Stimulated activated CD4-positive, alpha-beta T cell treated with anti-CD3 and anti-CD28 coated beads, Interleukin-12 subunit alpha, Interleukin-12 subunit beta, amount 100 ng/mL, for 48 hours (primary cell): ENCODE measurements around the gene USE1.

Experiments
- DNase-seq, 3 donors: peaks; one replicate each; pipeline ENCODE4 v3.0.0-alpha.2; 2020; ENCODE audit warnings: low read depth in 2 of 3, low spot score in 1 of 3

The USE1 gene

DNA sequence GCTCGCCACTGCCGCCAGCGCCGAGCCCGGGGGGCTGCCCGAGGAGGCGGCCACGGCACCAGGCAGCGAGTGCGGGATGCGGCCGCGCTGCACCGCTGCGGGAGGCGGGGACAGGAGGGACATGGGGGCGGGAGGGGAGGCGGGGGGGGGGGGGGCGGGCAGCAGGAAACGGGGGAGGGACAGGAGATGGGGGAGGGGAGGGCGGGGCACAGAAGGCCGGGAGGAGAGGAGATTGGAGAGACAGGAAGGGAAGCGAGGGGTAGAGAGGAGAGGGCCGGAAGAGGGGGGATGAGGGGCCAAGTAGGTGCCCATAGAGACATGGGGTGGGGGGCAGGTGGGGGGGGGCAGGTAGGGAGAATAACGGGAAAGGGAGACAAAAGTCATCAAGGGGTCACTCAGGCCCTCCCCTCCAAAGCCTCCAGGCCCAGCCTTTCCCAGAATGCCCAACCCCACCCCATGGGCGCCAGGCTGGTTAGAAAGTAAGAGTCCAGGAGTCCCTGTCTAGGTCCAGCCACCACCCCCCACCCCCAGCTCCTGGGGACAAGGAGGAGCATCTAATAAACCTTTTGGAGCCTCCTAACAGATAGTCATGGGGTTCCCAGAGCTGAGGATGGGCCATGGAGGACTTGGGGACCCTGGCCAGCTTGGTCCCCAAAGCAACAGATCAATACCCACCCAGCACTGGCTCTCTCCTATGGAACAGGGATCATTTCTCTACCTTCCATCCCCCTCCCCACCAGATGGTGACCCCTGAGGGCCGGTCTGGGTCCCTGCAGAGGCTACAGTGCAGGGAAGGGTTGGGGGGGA, 21.0 kb downstream of the USE1 start:
- DNase-seq = peak in 1 of 3 donors; percentile 31

DNA sequence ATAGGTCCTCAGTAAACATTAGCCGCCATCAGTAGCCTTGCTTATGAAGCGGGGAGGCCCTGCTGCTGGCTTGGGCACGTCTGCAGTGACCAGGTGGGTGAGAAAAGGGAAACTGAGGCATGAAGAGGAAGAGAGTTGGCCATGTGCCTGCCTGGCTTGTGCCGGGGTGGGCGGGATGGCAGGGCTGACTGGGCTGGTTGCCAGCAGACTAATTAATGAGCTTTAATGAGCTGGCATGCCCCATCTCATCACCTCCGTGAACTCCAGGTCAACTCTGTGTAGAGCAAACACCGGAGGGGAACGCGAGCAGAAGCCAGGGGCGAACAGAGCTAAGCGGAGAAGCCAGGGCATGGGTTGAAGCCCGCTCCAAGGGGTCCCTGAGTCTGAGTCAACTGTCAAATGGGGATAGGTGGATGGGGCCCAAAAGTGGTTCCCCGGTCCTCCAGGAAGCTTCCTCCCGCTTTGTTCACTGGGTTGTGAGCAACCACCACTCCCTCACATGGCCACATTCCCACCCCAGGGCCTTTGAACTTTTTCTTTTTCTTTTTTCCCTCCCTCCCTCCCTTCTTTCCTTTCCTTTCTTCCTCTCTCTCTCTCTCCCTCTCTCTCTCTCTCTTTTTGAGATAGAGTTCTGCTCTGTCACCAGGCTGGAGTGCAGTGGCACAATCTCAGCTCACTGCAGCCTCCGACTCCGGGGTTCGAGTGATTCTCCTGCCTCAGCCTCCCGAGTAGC, 21.8 kb downstream of the USE1 start:
- DNase-seq = no peak

DNA sequence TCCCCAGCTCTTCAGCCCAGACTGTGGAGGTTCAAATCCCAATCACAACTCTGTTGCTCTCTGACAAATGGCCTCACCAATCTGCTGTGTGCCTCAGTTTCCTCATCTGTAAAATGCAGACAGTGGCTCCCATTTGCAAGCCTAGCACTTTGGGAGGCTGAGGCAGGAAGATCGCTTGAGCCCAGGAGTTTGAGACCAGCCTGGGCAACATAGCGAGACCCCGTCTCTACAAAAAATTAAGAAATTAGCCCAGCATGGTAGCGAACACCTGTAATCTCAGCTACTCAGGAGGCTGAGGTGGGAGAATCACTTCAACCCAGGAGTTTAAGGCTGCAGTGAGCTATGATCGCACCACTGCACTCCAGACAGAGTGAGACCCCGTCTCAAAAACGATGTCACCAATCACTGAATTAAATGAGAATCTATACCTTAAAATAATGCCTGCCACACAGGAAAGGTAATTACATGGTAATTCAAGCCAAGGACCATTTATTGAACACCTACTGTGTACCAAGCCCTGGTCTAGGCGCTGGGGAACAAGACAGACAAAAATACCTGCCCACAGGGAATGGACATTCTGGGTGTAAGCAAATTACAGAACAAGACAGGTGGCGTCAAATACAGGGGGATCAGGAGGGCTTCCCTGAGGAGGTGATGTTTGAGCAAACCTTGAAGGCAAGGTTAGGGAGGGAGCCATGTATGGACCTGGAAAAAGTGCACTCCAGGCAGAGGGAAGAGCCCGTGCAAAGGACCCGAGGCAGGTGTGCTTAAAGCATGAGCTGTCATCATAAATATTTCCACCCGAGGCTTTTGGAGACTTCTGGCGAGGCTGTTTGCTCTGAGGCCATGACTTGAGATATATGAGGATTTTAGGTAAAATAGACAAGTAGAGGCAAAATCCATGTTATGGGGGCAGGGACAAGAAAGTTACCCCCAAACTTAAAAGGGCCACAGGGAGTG, 22.9 kb downstream of the USE1 start:
- DNase-seq = no peak

DNA sequence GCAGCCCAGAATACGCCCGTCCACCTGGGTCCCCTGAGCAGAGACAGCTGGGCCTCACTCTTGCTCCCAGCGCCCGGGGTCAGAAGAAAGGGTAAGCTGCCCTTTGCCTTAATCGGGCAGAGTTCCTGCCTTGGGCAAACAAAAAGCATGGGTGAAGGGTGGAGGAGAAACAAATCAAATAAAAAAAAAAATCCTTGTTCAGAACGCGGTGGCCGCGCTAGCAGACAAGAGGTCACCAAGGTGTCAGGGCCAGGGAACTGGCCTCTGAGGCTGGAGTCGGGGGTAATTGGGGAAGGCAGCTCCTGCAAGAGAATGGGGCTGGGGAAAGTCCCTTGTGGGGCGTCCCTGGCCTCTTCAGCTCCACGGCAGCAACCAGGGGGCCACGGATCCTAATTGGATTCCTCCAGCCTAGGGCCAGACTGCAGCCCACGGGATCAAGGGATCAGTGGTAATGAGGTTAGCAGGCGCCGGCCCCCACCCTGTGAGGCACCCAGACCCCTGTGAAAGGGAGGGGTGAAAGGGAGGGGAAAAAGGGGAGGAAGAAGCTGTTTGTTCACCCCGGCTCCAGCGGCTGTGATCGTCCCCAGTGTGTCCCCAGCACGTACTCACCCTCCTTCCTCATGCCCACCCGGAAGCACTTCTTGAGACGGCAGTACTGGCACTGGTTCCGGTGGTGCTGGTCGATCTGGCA, 25.1 kb downstream of the USE1 start:
- DNase-seq = no peak

DNA sequence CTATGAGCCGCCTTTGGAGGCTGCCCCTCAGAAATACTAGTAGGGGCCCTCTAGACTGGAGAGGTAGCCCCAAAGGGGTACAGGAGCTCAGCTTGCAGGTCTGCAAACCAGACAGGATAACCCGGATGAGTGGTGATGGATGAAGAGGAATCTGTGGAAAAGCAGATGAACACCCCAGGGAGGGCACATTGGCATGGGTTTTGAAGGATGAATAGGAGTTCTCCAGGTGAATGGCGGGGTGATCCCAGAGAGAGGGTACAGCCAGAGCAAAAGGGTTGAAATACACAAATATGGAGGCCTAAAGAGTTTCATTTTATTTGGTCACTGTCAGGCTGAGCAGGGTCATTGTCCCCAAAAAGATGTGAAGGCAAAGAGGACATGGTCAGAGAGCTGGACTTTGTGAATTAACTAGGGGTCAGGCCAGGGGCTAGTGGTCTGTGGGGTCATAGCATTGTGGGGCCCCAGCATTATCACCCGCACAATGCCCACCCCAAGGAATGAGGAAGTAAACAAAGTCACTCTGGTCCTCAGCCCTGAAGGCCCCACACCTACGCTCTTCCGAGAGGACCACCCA, 25.8 kb downstream of the USE1 start:
- no peak for DNase-seq

DNA sequence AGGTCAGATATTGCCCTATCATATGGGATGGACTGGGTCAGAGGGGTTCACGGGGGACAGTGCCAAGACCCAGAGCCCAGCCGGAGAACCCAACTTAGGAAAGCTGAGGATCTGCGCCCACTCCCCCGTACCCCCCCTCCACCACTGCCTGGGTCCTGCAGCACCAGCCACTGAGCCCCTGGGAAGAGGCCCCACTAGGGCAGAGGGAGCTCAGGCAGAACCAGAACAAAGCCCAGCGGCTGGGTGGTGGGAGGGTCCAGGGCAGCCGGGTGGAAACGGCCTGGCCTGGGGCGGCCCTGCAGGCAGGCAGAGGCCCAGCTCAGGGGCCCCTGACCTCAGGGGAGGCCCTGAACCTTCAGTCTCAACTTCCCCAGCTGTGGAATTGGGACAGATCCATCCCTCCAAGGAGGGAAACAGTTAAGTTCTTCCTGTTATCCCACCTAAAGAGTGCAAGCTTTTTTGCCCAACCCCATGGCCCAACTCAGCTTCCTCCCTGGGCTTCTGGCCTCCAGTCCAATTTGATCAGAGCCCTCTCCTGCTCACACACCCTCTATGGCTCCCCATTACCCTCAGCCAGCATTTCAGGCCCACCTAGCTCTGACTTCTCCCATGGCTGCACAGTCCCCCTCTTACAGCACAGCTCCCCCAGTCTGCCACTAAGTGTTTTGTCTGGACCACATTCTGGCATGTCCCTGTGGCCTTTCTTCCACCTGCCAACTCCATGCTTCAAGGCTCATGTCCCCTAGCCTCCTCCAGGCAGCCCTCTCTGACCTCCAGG, 27.5 kb downstream of the USE1 start:
- no peak for DNase-seq

DNA sequence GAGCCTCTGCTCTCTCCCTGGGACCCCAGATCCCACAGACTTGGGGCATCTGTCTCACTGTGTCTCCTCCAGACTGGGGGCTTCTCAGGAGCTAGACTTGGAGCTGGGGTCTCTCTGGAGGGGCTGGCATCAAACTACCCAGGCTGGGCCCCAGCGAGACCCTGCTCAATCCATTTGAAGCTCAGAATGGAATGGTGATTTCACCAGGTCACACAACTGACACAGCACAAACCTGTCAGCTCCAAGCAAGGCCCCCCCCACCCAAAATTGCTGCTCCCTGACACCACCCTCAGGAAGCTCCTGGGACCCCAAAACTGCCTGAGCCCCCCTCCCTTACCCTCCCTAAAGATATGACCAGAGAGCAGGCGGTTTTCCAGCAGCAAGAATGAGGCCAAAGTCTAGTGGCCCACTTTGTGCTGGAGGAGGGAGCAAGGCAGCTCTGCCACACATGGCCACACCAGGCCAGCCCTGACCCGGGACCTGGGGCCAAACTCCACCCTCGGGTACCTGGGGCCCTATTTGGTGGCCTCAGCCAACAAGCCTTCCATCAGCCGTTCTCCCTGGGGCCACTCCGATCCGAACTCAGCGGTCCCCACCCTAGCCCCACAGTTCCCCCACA, 28.2 kb downstream of the USE1 start:
- no peak for DNase-seq

DNA sequence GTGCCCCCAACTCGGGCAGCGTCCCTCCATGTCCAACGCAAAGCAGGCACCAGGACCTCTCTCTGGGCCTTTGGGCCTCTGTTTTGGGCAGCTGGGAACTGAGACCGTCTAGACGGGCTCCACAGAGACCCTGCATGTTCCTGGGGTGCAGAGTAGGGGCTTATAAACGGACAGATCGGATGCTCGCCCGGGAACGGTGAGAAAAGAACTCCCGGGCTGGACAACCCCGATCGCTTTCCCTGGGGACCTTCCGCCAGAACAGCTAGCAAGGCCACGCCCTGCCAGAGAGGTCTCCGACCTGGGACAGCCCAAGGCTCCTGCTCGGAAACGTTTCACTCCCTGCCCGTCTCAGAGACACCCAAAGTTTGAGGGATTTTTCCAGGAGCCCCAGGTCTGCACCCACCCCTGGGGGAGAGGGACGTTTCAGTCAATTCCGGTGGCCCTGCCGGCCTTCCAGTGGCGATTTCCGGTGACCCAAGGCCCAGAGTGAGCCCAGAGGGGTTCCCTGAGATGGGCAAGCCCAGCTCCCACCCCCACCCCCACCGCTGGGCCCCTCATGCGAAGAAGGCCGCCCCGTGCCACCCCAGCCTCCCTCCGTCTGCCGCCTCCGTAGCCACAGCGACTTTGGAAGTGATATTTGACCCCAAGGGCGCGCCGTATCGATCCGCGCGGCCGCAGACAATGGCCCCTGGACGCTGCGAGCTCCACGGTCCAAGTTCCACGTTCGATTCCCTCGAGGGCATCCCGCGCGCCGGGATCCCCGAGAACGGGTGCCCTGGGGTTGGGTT, 28.9 kb downstream of the USE1 start:
- no peak for DNase-seq

DNA sequence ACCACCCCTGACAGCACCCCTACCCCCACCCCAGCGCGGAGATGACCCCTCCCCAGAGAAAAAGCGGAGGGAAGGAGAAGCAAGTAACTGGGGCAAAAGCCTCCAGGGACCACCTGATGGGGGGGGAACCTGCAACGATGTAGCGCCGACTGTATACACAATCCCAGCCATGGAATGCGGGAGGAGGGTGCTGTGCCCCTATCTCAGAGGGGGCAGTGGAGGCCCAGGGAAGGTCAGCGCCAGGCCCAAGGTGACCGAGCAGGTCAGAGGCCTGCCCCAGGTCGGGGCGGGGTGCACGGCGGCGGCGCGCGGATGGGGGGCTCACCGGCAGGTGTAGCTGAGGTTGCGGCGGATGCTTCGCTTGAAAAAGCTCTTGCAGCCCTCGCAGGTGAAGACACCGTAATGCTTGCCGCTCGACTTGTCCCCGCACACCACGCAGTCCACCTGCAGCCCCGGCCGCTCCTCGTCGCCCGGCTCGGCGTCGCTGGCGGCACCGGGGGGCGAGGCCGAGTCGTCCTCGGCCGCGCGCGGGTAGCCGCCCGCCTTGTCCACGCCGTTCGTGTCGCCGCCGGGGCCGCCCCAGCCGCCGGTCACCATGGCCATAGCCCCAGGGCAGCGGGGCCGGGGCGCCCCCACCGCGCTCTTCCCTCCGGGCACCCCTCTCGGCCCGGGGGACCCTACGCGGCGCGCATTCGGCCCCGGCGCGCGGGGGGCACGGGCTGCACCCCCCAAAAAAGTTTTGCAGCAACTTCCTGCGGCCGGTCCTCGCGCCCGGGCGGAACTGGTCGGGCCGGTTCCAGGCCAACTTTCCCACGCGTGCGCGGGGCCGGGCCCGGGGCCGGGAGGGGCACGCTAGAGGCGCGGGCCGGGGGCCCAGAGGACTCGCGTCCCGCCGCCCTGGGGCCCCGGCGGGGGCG, 29.7 kb downstream of the USE1 start:
- DNase-seq = no peak

DNA sequence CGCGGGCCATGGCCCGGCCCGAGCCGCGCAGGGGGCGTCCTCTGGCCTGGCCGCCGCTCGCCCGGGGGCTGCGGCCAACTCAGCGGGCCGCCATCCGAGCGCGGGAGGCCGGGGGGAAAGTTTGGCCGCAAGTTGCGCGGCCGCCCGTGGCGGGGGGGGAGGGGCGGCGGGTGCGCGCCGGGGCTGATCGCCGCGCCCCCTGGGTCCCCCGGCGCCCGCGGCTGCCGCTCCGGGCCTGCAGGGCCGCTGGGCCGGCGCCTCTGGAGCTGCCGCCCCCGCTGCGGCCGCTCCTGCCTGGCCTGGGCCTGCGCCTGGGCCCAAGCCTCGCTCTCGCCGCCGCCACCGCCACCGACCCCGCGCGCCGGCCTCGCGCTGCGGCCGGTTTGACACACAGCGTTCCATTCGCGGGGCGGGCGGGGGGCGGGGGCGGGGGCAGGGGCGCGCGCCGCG, 30.4 kb downstream of the USE1 start, which contains the start of gene NR2F6:
Gene NR2F6 (minus strand): TSS at position 385 of the 450 bp plus-strand sequence. CDS start 699 bp downstream, outside the sequence.
- DNase-seq = no peak

DNA sequence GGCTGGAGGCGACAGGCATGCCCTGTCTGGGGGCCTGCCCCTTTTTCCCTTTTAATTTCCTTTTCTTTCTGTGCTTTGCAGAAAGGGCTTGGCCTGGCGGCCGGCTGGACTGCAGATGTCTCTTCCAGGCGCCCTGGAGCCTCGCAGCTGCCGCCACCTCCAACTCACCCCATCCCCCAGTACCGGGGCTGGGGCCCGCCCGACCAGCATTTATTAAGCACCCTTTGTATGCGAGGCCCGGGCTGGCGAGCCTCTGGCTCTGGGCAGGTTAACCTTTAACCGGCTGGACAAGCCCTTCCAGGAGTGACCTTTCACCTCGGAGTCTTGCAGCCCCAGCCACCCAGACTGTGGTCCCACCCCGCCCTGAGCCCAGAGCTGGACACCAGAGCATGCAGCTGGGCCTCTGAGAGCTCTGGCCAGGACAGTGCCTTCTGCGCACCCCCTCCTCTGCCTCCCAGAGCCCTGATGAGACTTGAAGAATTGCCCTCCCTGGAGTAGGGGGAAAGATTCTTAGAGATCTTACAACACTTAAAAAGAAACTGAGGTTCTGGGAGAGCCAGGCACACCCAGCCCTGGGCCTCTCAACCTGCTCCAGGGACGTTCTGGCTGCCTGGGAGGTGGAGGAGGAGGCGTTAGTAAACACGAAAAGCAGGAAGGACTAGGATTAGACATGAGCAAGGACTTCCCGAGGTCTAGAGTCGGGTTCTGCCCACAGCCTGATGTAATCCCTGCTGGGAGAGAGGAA, 31.7 kb downstream of the USE1 start:
- DNase-seq = no peak

DNA sequence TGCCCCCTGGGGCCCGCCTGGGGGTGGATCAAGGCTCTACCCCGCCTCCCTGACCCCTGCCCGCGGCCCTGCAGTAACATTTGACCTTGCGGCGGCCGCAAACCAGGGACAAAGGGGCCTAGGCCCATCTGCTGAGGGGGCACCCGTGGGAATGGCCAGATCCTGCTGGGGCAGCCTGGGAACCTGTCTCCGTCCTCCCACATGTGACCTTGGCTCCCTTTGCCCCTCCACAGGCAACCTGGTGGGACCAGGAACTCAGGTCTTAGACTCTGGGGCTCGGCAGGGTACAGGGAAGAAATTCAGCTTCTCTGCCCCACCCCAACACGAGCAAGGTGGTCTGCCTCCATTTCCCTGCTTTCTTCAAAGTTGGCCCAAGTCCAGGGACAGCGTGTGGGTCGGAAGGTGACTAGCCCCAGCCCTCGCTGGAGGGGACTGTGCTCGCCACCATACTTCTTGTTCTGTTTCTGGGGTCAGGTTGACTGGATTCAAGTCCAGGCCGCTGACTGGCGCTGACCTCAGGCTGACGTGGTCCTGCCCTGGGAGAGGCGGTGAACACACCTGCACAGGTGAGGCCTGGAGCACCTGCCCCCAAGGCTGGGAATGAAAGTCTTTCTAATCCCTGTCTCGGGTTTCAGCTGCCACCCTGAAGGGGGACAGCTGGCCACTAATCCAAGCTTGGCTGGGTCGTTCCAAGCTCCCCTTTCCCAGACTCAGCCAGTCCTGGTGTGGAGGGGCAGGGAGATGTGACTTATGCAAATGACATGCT, 33.0 kb downstream of the USE1 start:
- no peak for DNase-seq

DNA sequence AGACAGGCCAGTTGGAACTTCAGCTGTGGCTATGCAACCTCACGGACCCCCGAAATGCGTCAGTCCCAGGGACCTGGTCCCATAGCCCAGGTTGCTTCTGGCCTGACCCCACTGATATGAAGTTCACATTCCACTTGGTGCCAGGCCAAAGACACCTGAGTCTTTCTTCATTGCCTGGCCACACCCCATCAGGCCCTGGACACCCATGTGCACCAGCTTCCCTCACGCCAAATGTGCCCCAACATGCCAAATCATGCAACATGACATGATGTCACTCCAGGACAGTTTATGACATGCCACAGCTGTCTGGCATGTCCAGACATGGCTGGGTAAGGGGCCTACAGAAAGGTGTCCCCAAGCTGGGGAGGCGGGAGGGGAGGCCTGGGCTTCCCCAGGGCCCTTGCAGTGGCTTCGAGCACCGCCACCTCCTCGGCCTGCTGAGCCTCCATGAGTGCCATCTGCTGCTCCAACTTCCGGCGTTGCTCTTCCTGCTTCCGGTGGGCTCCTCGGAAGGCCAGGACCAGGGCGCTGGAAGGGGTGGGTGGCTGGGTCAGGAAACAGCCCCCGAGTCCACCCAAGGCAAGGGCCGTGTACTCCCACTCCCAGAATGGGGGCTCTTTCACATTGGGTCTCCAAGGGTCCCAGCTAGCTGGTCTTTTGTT, 34.9 kb downstream of the USE1 start:
- DNase-seq = no peak

DNA sequence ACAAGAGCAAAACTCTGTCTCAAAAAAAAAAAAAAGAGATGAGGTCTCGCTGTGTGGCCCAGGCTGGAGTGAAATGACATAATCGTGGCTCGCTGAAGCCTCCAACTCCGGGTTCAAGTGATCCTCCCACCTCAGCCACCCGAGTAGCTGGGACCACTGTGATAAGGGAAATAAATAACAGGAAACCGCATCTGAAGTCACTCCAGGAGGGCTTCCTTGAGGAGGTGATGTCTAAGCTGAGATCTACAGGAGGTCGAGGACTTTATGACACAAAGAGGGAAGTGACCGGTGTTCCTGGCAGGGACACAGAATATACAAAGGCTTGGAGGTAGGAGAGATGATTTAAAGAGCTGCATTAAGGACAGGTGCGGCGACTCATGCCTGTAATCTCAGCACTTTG, 39.5 kb downstream of the USE1 start:
- DNase-seq = no peak

DNA sequence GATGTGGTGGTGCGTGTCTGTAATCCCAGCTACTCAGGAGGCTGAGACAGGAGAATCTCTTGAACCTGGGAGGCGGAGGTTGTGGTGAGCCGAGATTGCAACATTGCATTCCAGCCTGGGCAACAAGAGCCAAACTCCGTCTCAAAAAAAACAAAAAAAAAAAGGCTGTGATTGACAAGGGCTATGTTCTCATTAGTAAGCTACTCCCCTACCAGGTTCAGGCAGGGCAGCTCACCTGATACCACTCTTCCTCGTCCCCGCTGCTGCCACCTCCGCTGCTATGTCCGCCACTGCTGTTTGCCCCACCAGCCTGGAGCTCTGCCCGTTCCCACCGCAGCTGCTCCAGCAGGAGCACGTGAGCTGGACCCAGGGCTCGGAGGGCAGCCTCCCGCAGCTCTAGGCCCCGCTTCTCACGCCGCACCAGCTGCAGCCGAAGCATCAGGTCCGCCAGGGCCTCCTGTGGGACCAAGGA, 40.0 kb downstream of the USE1 start:
- no peak for DNase-seq
